GM10266 (cell line): Measurements from ENCODE around the gene DDRGK1.

Source experiments
- DNase-seq: peaks from one replicate; pipeline ENCODE4 v3.0.0; 2012; ENCODE audit errors: extremely low spot score
- CTCF ChIP-seq: IDR thresholded peaks from 2 replicates; pipeline ENCODE4 v1.5.1; 2012; ENCODE audit warnings: mild to moderate bottlenecking, low read depth; ENCODE audit not compliant: control insufficient read depth, insufficient read depth; ENCODE audit errors: missing control alignments

The DDRGK1 gene

GRCh38 chr20:3195590-3196237 lies 8.8 kb downstream of the DDRGK1 start:
- DNase-seq = no peak
- TF ChIP-seq CTCF = no peak

GRCh38 chr20:3194617-3195280 lies 9.7 kb downstream of the DDRGK1 start:
- no peak for DNase-seq
- TF ChIP-seq CTCF = no peak

GRCh38 chr20:3193806-3194616 lies 10.5 kb downstream of the DDRGK1 start:
- TF ChIP-seq CTCF = no peak
- no peak for DNase-seq

- DNase-seq = no peak
- TF ChIP-seq CTCF = no peak
These were observed 12.1 kb downstream of the DDRGK1 start for GRCh38 chr20:3192226-3193015.

- TF ChIP-seq CTCF = no peak
- no peak for DNase-seq
These were observed 13.8 kb downstream of the DDRGK1 start for GRCh38 chr20:3190681-3191111.

- DNase-seq = no peak
- no peak for TF ChIP-seq CTCF
These were observed 14.8 kb downstream of the DDRGK1 start for GRCh38 chr20:3189561-3190131.
